ENCODE data around the gene OXNAD1. TPM values are rescaled to one million over a fixed set of nuclear protein-coding genes. Genes with fewer than 3 reads are reported as not detected.

Gene OXNAD1
- total RNA-seq, 1 donor = 9.5 TPM

GRCh38 chr3:16227566-16227965 lies 37.4 kb upstream of the OXNAD1 start:
- DNase-seq (ENCODE audit: low read depth) = no peak
- TF ChIP-seq, protein P1, sequence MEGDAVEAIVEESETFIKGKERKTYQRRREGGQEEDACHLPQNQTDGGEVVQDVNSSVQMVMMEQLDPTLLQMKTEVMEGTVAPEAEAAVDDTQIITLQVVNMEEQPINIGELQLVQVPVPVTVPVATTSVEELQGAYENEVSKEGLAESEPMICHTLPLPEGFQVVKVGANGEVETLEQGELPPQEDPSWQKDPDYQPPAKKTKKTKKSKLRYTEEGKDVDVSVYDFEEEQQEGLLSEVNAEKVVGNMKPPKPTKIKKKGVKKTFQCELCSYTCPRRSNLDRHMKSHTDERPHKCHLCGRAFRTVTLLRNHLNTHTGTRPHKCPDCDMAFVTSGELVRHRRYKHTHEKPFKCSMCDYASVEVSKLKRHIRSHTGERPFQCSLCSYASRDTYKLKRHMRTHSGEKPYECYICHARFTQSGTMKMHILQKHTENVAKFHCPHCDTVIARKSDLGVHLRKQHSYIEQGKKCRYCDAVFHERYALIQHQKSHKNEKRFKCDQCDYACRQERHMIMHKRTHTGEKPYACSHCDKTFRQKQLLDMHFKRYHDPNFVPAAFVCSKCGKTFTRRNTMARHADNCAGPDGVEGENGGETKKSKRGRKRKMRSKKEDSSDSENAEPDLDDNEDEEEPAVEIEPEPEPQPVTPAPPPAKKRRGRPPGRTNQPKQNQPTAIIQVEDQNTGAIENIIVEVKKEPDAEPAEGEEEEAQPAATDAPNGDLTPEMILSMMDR (IDR thresholded peaks at IDR 0.05; ENCODE audit: insufficient read depth, low read depth, low read length) = no peak
- no peak overlapping the region for H3K4me3 ChIP-seq (ENCODE audit: low read depth, low read length)

DNA sequence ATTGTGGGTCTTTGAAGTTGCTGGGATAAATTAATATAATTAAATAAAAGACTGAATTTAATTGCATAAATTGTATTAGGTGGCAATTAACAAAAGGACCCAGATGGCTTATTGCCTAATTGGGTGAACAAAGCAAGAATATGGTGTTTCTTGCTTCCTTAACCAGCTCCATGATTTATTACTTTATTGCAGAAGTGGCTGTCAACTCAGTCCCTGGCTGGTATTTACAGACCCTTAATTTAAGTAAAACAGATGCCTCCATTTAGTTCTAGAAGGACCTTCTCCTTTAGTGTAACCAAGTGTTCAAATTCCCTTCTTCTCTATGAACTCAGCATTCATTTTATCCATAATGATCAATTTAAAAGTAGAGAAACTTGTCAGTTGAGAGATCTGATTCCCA lies 35.3 kb upstream of the OXNAD1 start:
- H3K4me3 ChIP-seq (ENCODE audit: low read depth, low read length) = no peak overlapping the region
- no peak for DNase-seq (ENCODE audit: low read depth)
- TF ChIP-seq, protein P1 (IDR thresholded peaks at IDR 0.05; ENCODE audit: insufficient read depth, low read depth, low read length) = no peak

DNA sequence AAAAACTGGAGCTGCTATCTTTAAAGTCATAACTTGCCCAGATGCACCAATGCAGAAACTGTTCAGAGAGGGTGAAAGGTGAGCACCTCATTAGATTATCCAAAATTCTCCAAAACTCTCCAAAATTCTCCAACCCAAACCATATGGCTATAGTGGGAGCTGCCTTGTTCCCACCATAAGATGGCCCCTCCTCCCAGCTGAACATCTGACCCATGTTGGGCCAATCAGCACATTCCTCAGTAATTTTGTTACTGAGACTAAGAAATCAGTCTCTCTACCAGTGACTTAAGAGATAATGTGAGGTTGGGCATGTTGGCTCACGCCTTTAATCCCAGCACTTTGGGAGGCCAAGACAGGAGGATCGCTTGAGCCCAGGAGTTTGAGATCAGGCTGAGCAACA lies 33.0 kb upstream of the OXNAD1 start:
- DNase-seq (ENCODE audit: low read depth) = no peak
- TF ChIP-seq, protein P1 (IDR thresholded peaks at IDR 0.05; ENCODE audit: insufficient read depth, low read depth, low read length) = no peak
- H3K4me3 ChIP-seq (ENCODE audit: low read depth, low read length) = no peak overlapping the region

GRCh38 chr3:16233806-16234205 lies 31.2 kb upstream of the OXNAD1 start:
- TF ChIP-seq, protein P1 (IDR thresholded peaks at IDR 0.05; ENCODE audit: insufficient read depth, low read depth, low read length) = no peak
- DNase-seq (ENCODE audit: low read depth) = no peak
- no peak overlapping the region for H3K4me3 ChIP-seq (ENCODE audit: low read depth, low read length)

GRCh38 chr3:16234281-16234680 lies 30.7 kb upstream of the OXNAD1 start:
- TF ChIP-seq, protein P1 (IDR thresholded peaks at IDR 0.05; ENCODE audit: insufficient read depth, low read depth, low read length) = no peak
- no peak for DNase-seq (ENCODE audit: low read depth)
- H3K4me3 ChIP-seq (ENCODE audit: low read depth, low read length) = no peak overlapping the region

DNA sequence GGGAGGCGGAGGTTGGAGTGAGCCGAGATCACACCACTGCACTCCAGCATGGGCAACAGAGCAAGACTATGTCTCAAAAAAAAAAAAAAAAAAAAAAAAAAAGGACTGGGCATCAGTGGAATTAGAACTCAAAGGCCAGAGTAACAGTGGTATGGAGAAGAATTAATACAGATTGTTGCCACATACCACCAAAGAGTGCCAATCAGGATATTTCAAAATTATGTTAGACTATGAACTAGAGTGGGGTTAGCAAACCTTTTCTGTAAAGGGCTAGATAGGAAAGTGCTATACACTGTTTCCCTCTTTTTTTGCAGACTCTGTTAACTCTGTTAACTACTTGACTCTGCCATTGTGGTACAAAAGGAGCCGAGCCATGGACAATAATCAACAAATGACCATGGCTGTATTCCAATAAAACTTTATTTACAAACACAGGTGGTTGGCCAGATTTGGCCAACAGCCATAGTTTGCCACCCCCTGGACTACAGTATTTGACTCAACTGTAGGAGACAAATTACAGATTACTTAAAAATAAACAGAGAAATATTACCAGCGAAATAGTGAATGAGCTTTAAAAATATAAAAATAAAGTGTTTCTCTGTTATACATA lies 28.9 kb upstream of the OXNAD1 start:
- DNase-seq (ENCODE audit: low read depth) = no peak
- no peak overlapping the region for H3K4me3 ChIP-seq (ENCODE audit: low read depth, low read length)
- TF ChIP-seq, protein P1 (IDR thresholded peaks at IDR 0.05; ENCODE audit: insufficient read depth, low read depth, low read length) = no peak

DNA sequence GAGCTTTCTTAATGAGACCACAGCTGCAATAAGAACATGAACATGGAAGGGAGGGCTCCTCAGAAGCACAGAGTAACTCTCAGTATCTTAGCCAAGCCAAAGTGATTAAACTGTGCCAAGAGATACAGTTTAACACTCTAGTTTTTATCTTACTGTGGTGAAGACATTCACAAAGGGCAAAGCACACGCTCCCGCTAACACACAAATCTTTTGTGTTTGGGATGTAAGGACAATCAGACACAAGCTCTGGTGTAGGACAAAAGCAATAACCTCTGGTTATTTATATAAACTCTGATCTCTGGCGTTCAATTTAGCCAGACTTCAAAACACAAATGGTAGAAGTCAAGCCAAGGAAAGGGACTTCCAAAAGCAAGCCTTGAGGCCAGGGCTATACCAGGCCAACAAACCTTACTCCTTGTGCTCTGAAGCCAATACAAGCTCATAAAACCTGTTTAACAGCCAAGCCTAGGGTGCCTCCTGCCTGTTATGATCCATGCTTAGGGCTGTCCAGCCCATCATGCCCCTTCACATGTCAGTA lies 28.1 kb upstream of the OXNAD1 start:
- DNase-seq (ENCODE audit: low read depth) = no peak
- H3K4me3 ChIP-seq (ENCODE audit: low read depth, low read length) = no peak overlapping the region

More for the DNA sequence above, 28.1 kb upstream of the OXNAD1 start:
- TF ChIP-seq, protein P1 (IDR thresholded peaks at IDR 0.05; ENCODE audit: insufficient read depth, low read depth, low read length) = no peak
